ENCODE measurements around the gene SPRR1B.
"Not testable (repeated sequence)": the region's sequence is repeated elsewhere in the genome, so short reads cannot be mapped to it uniquely, and the experiment has no call there.

Gene SPRR1B

GRCh38 chr1:153030895-153031294 lies at the start of gene SPRR1B:
TSS of gene SPRR1B (plus strand) at chr1:153031203. CDS start at chr1:153032346, 1,143 bp downstream.
- no peak for DNase-seq (ENCODE audit: low spot score)

GRCh38 chr1:152982076-152982475 lies 48.9 kb upstream of the SPRR1B start:
- DNase-seq (ENCODE audit: low spot score), result no peak

- no peak for DNase-seq (ENCODE audit: low spot score)
Observed at GRCh38 chr1:152983234-152983633, 47.8 kb upstream of the SPRR1B start.

- no peak for DNase-seq (ENCODE audit: low spot score)
Observed at GRCh38 chr1:152983743-152984142, 47.3 kb upstream of the SPRR1B start, which contains the start of gene SPRR1A. TSS of gene SPRR1A (plus strand) at chr1:152984081. CDS start at chr1:152985231, 1,150 bp downstream.

- no peak for DNase-seq (ENCODE audit: low spot score)
Observed at GRCh38 chr1:152986578-152986977, 44.4 kb upstream of the SPRR1B start.

- no peak for DNase-seq (ENCODE audit: low spot score)
Observed at GRCh38 chr1:152993186-152993585, 37.8 kb upstream of the SPRR1B start.

GRCh38 chr1:152995842-152996241 lies 35.2 kb upstream of the SPRR1B start:
- no peak for DNase-seq (ENCODE audit: low spot score)

GRCh38 chr1:152996633-152997400 lies 34.2 kb upstream of the SPRR1B start:
- DNase-seq (ENCODE audit: low spot score), result no peak

- no peak for DNase-seq (ENCODE audit: low spot score)
Observed at GRCh38 chr1:152997901-152998300, 33.1 kb upstream of the SPRR1B start.

GRCh38 chr1:152998476-152998875 lies 32.5 kb upstream of the SPRR1B start:
- DNase-seq (ENCODE audit: low spot score), result no peak

- DNase-seq (ENCODE audit: low spot score), result no peak
Observed at GRCh38 chr1:152999818-153000217, 31.2 kb upstream of the SPRR1B start.

- DNase-seq (ENCODE audit: low spot score), result no peak
Observed at GRCh38 chr1:153000294-153000693, 30.7 kb upstream of the SPRR1B start.

GRCh38 chr1:153001382-153001781 lies 29.6 kb upstream of the SPRR1B start, which contains the start of gene SPRR3:
TSS of gene SPRR3 (plus strand) at chr1:153001749. CDS start at chr1:153003021, 1,272 bp downstream.
- DNase-seq (ENCODE audit: low spot score), result no peak

- DNase-seq (ENCODE audit: low spot score), result not testable (repeated sequence)
Observed at GRCh38 chr1:153011235-153011758, 19.7 kb upstream of the SPRR1B start.

GRCh38 chr1:153021829-153022228 lies 9.2 kb upstream of the SPRR1B start:
- not testable (repeated sequence) for DNase-seq (ENCODE audit: low spot score)

- DNase-seq (ENCODE audit: low spot score), result not testable (repeated sequence)
Observed at GRCh38 chr1:153022340-153022739, 8.7 kb upstream of the SPRR1B start.

GRCh38 chr1:153023109-153023508 lies 7.9 kb upstream of the SPRR1B start:
- no peak for DNase-seq (ENCODE audit: low spot score)

- DNase-seq (ENCODE audit: low spot score), result no peak
Observed at GRCh38 chr1:153024413-153024812, 6.6 kb upstream of the SPRR1B start.

- no peak for DNase-seq (ENCODE audit: low spot score)
Observed at GRCh38 chr1:153025797-153026196, 5.2 kb upstream of the SPRR1B start.

- DNase-seq (ENCODE audit: low spot score), result no peak
Observed at GRCh38 chr1:153028766-153029165, 2.2 kb upstream of the SPRR1B start.

GRCh38 chr1:153032073-153032472 lies 1.1 kb downstream of the SPRR1B start:
- no peak for DNase-seq (ENCODE audit: low spot score)

- peak; percentile 44 for DNase-seq (ENCODE audit: low spot score)
Observed at GRCh38 chr1:153032677-153033308, 1.8 kb downstream of the SPRR1B start.

GRCh38 chr1:153035211-153035610 lies 4.2 kb downstream of the SPRR1B start:
- no peak for DNase-seq (ENCODE audit: low spot score)
